ENCODE results near the gene KLHL22.
"Not testable (repeated sequence)": the region's sequence is repeated elsewhere in the genome, so short reads cannot be mapped to it uniquely, and the experiment has no call there.

KLHL22 gene

DNA sequence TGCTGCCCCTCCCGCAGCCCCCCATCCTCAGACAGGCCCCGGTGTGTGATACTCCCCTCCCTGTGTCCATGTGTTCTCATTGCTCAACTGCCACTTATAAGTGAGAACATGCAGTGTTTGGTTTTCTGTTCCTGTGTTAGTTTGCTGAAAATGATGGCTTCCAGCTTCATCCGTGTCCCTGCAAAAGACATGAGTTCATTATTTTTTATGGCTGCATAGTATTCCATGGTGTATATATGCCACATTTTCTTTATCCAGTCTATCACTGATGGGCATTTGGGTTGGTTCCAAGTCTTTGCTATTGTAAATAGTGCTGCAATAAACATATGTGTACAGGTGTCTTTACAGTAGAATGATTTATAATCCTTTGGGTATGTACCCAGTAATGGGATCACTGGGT, 80.4 kb downstream of the KLHL22 start:
- not testable (repeated sequence) for DNase-seq

DNA sequence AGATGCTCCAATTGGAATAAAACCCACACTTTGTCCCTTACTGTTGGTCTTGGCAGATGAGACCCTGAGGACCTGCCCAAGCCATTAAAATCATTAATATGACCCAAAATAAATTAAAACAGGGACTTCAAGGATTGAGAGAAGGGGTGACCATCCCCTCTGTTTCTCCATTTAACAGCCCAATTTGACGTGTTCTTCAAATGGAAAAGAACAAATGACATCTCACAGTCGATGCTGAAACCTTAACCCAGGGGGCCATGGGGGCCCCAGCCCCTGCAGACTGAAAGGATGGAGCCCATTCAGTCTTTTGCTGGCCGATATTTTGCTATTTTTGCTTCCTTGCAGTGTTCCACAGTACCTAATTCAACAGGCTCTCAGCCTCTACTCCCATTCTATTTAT, 81.1 kb downstream of the KLHL22 start:
- DNase-seq = no peak

DNA sequence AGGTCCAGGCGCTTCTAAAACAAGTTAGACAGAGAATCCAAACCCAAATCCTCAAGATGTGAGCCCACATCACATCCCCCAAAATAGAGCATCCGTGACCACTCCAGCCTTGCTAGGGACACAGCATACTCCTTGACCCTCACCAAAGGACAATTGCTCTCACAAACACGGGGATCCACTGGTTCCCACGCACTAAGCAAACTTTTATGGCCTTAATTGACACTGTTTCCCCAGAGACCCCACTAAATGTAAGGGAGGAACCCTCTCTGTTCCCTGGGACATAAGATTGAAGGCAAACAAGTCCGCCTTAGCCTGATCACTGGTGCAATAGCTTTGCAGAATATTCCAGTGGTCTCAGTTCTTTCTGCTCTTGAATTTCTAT, 81.5 kb downstream of the KLHL22 start:
- no peak for DNase-seq

DNA sequence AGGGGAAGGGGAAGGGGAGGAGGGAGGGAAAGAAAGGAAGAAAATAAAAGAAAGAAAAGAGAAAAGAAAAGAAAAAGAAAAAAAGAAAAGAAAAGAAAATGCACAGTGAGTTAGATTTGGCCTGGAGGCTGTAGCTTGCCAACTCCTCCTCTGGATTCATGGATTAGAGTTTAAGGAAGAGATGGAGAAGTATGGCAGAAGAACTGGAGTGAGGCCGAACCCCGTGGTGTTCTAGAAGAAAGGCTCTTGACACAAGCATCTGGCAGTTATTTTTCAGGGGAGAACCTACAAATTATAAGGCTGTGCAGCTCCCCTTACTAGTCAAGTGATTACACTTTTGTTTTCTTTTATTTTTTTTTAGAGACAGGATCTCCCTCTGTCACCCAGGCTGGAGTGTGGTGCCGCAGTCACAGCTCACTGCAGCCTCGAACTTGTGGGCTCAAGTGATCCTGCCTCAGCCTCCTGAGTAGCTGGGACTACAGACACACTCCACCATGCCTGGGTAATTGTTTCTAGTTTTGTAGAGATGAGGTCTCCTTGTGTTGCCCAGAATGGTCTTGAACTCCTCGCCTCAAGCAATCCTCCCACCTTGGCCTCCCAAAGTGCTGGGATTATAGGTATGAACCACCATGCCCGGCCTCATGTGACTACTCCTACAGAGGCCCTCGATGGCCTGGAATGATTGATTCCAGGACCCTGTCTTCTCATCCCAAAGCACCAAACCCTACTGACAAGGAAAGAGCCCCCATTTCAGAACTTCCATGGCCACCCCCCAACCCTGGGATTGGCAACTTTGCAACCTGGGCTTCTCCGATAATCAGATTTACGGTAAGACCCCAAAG, 82.2 kb downstream of the KLHL22 start:
- DNase-seq = no peak

DNA sequence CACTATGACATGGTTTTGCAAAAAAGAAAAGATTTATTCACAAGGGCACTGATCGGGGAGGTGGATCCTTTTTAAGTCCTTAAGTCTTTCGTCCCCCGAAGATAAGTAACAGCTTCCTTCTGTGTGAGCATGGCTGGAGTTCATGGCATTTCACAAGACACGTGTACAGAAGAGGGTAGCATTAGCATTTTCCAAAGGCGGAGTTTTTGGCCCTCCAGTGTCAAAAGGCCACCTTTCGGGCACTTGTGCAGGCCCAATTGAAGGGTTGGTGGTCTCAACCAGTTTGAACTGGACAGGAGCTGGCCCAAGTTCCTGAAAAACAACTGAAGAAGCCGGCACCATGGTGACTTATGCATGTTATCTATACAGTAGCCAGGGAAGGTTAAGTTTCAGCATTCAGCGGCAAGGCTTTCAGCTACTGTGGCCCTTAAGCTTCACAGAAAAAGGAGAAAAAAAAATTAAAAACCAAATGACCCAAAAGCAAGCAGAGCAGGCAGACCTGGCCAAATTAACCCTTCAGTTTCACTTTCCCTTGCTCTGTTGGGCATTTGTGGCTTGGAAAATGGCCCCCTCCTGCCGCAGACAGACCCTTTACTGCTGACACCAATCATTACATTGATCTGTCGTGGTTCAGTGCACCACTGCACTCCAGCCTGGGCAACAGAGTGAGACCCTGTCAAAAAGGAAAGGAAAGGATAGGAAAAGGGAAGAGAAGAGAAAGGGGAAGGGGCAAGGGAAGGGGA, 83.0 kb downstream of the KLHL22 start:
- DNase-seq = no peak

DNA sequence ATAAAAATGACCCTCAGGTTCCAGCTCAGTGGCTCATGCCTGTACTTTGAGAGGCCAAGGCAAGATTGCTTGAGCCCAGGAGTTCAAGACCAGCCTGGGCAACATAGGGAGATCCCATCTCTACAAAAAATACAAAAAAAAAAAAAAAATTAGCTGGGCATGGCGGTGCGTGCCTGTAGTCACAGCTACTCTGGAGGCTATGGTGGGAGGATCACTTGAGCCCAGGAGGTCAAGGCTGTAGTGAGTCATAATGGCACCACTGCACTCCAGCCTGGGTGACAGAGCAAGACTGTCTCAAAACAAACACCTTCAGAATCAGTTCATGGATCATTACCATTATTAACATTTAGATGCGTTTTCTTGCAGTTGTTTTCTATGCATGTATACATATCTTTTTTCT, 86.2 kb downstream of the KLHL22 start:
- not testable (repeated sequence) for DNase-seq

DNA sequence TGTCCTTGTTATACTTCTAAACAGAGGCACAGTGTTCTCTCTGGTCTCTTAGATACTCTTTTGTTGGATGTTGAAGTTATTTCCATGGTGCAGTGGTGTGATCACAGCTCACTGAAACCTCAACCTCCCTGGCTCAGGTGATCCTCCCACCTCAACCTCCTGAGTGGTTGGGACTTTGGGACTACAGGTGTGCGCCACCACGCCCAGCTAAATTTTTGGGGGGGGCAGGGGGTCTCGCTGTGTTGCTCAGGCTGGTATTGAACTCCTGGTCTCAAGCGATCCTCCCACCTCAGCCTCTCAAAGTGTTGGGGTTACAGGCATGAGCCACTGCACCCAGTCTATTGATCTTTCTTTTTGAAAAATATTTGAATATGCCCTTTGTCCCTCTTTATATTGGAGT, 86.7 kb downstream of the KLHL22 start:
- no peak for DNase-seq

DNA sequence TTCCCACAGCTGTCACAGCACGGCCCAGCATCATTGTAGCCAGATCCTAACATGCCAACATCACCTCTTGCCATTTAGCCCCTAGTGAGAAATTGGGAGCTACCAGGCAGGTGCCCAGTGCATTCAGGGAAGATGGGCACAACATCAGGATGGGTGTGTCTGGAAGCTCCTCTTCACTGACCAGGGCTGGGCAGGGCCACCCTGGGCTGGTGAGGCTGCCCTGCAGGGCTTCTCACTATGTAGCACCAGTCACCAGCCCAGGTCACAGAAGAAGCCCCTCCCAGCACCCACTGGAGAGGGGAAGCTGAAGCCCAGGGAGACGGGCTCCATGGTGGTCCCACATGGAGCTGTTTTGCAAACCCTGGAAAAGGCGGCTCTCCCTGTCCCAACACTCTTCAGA, 87.8 kb downstream of the KLHL22 start:
- no peak for DNase-seq

DNA sequence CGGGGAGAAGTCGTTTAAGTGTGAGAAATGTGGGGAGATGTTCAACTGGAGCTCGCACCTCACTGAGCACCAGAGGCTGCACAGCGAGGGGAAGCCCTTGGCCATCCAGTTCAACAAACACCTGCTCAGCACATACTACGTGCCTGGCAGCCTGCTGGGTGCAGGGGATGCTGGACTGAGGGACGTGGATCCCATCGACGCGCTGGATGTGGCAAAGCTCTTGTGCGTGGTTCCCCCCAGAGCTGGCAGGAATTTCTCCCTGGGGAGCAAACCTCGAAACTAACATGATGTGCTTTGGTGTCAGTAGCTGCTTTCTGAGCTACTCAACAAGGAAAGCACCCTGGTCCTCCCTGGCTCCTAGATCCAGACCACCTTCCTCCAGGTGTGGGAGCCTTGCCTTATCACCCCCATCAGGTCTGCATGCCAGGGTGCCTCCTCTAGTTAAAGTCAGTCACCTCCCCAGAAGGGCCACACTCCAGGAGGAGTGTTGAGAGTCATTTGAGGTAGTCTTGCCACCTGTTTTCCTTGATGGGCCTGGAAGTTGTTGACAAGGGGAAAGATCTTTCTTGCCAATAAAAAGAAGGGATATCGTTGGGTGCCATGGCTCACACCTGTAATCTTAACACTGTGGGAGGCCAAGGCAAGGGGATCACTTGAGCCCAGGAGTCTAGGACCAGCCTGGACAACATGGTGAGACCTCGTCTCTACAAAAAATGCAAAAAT, 88.7 kb downstream of the KLHL22 start:
- DNase-seq = no peak

DNA sequence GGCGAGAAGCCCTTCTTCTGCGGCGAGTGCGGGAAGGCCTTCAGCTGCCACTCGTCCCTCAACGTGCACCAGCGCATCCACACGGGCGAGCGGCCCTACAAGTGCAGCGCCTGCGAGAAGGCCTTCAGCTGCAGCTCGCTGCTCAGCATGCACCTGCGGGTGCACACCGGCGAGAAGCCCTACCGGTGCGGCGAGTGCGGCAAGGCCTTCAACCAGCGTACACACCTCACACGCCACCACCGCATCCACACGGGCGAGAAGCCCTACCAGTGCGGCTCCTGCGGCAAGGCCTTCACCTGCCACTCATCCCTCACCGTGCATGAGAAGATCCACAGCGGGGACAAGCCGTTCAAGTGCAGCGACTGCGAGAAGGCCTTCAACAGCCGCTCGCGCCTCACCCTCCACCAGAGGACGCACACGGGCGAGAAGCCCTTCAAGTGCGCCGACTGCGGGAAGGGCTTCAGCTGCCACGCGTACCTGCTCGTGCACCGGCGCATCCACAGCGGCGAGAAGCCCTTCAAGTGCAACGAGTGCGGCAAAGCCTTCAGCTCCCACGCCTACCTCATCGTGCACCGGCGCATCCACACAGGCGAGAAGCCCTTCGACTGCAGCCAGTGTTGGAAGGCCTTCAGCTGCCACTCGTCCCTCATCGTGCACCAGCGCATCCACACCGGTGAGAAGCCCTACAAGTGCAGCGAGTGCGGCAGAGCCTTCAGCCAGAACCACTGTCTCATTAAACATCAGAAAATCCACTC, 89.5 kb downstream of the KLHL22 start:
- DNase-seq = no peak

DNA sequence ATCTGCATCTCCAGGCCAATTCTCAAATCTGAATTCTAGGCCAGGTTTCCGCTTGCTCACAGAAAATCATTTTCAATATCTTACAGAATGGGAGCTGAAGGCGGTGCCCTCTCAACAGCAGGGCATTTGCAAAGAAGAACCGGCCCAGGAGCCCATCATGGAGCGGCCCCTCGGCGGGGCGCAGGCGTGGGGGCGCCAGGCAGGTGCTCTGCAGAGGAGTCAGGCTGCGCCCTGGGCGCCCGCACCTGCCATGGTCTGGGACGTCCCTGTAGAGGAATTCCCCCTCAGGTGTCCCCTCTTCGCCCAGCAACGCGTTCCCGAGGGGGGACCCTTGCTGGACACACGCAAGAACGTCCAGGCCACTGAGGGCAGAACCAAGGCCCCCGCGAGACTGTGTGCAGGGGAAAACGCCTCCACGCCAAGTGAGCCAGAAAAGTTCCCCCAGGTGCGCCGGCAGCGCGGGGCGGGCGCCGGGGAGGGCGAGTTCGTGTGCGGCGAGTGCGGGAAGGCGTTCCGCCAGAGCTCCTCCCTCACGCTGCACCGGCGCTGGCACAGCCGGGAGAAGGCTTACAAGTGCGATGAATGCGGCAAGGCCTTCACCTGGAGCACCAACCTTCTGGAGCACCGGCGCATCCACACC, 90.2 kb downstream of the KLHL22 start:
- no peak for DNase-seq

DNA sequence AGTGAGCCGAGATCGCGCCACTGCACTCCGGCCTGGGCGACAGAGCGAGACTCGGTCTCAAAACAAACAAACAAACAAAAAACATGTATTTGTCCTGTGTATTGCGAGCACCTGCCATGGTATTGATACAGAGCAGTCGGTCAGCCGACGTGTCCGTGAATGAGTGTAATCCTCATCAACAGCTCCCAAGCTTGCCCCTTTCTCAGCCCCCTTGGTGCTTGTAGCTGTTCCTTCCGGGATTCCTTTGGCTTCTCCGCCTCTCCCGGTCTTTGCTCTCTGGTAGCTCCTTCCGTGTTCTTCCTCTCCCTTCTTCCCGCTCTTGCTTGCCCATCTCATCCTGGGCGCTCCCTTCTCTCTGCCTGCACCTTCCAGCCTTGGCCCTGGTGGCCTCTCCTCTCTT, 90.7 kb downstream of the KLHL22 start:
- no peak for DNase-seq

DNA sequence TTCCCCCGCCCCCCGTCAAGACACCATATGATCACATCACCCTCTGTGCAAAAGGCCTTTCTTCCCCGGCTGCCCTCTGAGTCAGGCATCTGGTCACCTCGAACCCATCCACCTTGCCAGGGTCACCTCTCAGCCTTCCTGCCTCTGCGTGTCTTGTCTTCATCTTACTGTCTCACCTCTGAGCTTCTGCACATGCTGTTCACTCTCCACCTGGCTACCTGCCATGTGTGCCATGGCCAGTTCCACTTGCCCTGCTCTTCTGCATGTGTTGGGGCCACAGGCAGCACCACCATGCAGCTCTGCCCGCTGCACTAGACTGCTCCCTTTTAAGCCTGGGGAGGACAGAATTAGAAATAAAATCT, 91.8 kb downstream of the KLHL22 start:
- DNase-seq = no peak

DNA sequence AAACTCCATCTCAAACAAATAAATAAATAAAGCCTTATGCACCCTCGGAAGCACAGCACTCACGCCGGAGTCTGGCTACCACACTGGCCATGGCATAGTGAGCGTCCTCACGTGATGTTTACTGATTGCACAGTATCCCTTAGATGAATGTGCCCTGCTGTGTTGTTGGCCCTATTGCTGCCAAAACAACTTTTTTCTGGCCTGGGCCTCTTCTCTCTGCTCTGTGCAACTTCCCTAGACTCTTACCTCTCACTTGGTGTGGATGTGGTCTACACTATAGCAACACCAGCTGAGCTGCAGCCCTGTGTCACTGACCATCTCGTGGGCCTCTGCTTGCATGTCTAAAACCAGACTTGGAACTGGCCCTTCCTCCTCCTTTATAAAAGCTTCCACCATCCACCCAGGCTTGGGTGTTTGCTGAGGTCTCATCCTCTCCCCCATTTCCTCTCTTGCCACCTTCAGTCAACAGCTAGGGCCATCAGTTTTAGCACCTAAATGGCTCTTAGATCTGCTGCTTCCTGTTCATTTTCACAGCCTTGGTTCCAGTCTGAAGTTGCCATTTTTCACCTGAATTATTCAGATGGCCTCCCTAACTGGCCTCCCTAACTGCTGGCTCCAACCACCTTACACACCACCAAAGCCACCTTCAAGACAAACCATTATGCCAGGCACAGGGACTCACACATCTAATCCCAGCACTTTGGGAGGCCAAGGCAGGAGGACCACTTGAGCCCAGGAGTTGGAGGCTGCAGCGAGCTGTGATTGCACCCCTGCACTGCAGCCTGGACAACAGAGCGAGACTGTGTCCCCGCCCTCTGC, 92.4 kb downstream of the KLHL22 start:
- DNase-seq = no peak

DNA sequence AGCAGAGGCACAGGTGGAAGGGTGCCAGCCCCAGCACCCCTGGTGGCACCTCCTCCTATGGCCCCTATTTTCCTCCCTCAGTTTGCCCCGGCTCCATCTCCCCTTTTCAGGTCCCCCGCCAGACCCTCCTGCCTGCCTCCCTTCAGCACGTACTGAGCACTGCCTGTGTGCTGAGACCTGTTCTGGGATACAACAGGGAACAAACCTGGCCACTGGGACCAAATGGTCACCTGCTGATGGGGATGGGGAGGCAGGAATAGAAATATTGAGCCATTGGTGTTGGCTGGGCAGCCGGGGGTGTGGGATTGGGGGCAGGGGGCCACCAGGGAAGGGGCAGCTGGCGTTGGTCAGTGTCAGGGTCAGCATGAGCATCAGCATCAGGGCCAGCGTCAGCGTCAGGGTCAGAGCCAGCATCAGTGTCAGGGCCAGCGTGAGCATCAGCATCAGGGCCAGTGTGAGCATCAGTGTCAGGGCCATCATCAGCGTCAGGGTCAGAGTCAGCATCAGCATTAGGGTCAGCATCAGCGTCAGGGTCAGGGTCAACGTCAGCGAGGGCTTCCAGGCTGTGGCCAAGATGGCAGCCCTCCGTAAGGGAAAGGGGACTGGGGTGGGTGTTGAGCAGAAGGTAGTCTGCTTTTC, 94.1 kb downstream of the KLHL22 start:
- DNase-seq = no peak

DNA sequence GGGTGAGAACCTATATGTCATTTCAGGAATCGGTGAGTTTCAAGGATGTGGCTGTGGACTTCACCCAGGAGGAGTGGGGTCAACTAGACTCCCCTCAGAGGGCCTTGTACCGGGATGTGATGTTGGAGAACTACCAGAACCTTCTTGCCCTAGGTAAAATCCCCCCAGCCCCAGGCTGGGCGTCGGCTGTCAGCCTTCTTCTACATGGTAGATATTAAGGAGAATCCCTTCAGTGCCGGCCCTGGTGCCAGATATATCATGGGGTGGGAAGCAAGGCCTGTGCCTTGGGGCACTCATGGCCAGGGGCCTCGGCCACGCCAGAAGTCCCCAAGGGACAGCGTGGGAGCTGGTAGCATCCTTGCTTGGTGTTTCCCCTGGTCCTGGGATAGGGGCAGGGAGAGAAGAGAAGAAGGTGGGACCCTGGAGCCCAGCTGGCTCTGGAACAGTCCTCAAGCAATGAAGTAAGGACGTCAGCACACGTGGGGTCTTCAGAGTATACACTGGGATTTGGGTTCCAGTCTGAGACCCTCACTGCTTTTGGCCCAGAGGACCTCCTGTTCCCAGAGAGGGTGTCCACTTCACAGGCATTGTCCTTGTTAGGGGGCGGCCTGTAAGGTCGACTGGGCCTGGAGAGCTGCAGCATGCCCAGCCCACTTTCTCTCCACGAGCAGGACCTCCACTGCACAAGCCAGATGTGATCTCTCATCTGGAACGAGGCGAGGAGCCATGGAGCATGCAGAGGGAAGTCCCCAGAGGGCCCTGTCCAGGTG, 94.8 kb downstream of the KLHL22 start:
- DNase-seq = no peak

DNA sequence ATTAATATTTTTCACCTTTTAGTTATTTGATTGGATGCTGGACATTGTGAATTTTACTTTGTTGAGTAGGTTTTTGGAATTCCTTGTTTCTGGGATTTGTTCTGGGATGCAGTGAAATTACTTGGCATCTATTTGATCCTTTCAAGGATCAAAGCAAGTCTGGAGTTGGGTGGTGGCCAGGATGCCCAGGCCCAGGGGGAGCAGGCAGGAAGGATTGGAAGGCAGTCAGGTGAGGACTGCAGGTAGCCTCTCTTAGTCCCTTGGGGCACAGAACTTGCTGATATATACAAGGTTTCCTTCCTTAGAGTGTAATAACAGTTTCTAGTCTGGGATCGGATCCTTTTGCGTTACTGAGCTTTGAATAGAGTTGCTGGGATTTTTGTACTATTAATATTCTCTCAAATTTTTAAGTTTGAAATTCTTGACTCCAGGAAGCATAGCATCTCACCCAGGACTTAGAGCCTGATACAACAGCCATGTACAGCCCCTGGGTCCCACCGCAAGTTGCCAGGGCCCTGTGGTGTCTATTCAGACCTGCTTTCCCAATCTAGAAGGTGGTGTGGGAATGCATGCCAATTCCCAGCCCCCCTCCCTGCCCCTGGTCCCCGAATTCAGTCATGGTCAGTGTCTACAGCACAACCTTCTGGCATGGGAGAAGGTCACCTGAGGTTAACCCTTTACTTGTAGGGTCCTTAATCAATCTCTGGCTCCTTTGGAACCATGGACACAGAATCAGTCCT, 95.6 kb downstream of the KLHL22 start:
- no peak for DNase-seq

DNA sequence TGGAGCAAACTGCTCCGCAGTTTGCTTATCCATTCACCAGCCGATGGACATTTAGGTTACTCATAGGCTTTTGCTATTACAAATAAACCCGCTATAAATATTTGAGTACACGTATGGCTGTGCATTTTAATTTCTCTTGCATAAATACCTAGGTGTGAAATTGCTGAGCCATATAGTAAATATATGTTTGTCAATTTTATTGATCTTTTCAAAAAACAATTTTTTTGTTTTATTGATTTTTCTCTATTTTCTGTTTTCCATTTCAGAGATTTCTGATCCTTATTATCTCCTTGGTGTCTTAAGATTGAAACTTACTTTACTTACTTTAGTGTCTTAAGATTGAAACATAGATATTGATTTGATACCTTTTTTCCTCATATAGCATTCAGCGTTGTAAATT, 97.2 kb downstream of the KLHL22 start:
- DNase-seq = no peak

DNA sequence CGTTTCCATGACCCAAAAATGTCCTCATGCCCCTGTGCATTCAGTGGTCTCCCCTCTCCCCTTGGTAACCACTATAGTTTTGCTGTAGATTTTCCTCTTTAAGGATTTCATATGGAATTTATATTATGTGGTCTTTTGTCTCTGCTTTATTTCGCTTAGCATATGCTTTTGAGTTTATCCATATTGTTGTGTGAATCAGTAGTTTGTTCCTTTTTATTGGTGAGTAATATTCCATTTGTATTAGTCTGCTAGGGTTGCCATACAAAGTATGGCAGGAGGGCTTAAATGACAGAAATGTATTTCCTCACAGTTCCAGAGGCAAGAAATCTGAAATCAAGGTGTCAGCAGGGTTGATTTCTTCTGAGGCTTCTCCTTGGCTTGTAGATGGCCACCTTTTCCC, 98.1 kb downstream of the KLHL22 start:
- DNase-seq = no peak

DNA sequence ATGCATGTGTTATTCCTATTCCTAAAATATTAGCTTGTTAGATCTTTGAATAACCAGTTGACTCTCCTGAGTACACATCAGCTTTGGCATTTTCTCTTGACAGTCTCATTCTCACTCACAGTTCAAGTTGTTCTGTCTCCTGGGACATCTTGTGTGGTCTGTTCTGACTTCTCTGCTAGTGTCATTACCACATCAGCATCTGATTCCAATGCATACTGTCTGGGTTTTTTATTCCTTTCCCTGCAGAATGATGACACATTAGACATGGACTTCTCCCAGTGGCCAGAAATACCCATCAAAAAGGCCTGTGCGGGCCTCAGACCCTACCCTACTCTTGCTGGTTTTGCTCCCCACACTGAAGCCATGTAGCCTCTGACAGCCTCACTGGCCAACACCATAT, 99.0 kb downstream of the KLHL22 start:
- no peak for DNase-seq

Measured in NCI-H2029 treated with DMSO at 0.1 percent for 48 hours (cell line).